Activated naive CD4-positive, alpha-beta T cell treated with anti-CD3 and anti-CD28 coated beads for 36 hours (primary cell): Measurements from ENCODE around the gene CHD6. TPM values are rescaled to one million over a fixed set of nuclear protein-coding genes. Genes with fewer than 3 reads are reported as not detected.
A peak's percentile ranks its signal among the peaks of the same experiment; 100 is the strongest.

ENCODE experiments used
- CTCF ChIA-PET: fragments of 350-600 bp; sonication (Branson Sonifier 250); formaldehyde crosslinking; loops from one replicate; lab custom pipeline; 2021; ENCODE audit warnings: antibody characterized with exemption; lab: Charles Lee
- DNase-seq: peaks from one replicate; pipeline ENCODE4 v3.0.0-alpha.2; 2020
- H3K27ac Mint-ChIP-seq: one replicate; pipeline ENCODE4 v1.8.0; 2021; ENCODE audit warnings: mild to moderate bottlenecking, mixed read lengths
- H3K27me3 Mint-ChIP-seq: one replicate; pipeline ENCODE4 v1.8.0; 2021; ENCODE audit warnings: low read depth, mixed read lengths
- H3K36me3 Mint-ChIP-seq: one replicate; pipeline ENCODE4 v1.8.0; 2021; ENCODE audit warnings: low read depth, mixed read lengths
- H3K4me1 Mint-ChIP-seq: one replicate; pipeline ENCODE4 v1.8.0; 2021; ENCODE audit warnings: low read depth, mixed read lengths
- H3K4me3 Mint-ChIP-seq: one replicate; pipeline ENCODE4 v1.8.0; 2021; ENCODE audit warnings: mild to moderate bottlenecking, moderate library complexity, mixed read lengths
- H3K9me3 Mint-ChIP-seq: one replicate; pipeline ENCODE4 v1.8.0; 2021; ENCODE audit warnings: mixed read lengths
- intact Hi-C: fragments of 100-400 bp; cut with micrococcal nuclease; formaldehyde crosslinking; loops from one replicate; pipeline ENCODE4 v1.15.1; 2023
- total RNA-seq, 2 experiments: library from RNA; stranded (reverse); gene quantifications; one replicate each; pipeline ENCODE4 v1.2.3, GENCODE V29; 2021

Gene CHD6
- total RNA-seq, 2 experiments from 2014 or later: 30.1 to 31.8 TPM

- Mint-ChIP-seq H3K27me3 (no peaks in the 10 kb centered on the region), H3K4me3 (no peak overlapping the region), H3K9me3 (no peaks in the 10 kb centered on the region), H3K4me1 (peaks cover 24% of the 10 kb centered on the region), H3K27ac (no peak overlapping the region), H3K36me3 (peaks cover 27% of the 10 kb centered on the region)
- intact Hi-C loops: no loop called here
- no peak for DNase-seq
- CTCF ChIA-PET: interaction anchor here (0.6 kb wide), 1 partner anchor 95 kb away, joined by 3 read pairs; no protein-coding TSS in a partner anchor
Measured at GRCh38 chr20:41424011-41424410, 194.2 kb downstream of the CHD6 start.

GRCh38 chr20:41422953-41423352, 195.2 kb downstream of the CHD6 start:
- H3K27me3 Mint-ChIP-seq: no peaks in the 10 kb centered on the region
- peaks cover 13% of the 10 kb centered on the region for H3K4me1 Mint-ChIP-seq
- no peaks in the 10 kb centered on the region for H3K9me3 Mint-ChIP-seq
- peaks cover 26% of the 10 kb centered on the region for H3K36me3 Mint-ChIP-seq
- H3K27ac Mint-ChIP-seq: no peak overlapping the region
- CTCF ChIA-PET: no interaction called here
- no peak overlapping the region for H3K4me3 Mint-ChIP-seq
- DNase-seq: no peak
- intact Hi-C loops: no loop called here

- Mint-ChIP-seq H3K36me3 (peaks cover 33% of the 10 kb centered on the region), H3K4me3 (no peak overlapping the region), H3K27ac (no peak overlapping the region), H3K9me3 (no peaks in the 10 kb centered on the region), H3K27me3 (no peaks in the 10 kb centered on the region), H3K4me1 (peaks cover 2% of the 10 kb centered on the region)
- no peak for DNase-seq
- CTCF ChIA-PET: interaction anchor here (0.9 kb wide), 1 partner anchor 8 kb away, joined by 3 read pairs; no protein-coding TSS in a partner anchor
- intact Hi-C loops: no loop called here
Measured at GRCh38 chr20:41418739-41419293, 199.4 kb downstream of the CHD6 start.

GRCh38 chr20:41418031-41418430, 200.1 kb downstream of the CHD6 start:
- DNase-seq: no peak
- intact Hi-C loops: no loop called here
- Mint-ChIP-seq H3K4me3 (no peak overlapping the region), H3K9me3 (no peaks in the 10 kb centered on the region), H3K27ac (no peak overlapping the region), H3K36me3 (peaks cover 32% of the 10 kb centered on the region), H3K27me3 (no peaks in the 10 kb centered on the region), H3K4me1 (peaks cover 2% of the 10 kb centered on the region)
- CTCF ChIA-PET: interaction anchor here (1.3 kb wide), 1 partner anchor 9 kb away, joined by 3 read pairs; no protein-coding TSS in a partner anchor

- no peak overlapping the region for H3K4me3 Mint-ChIP-seq
- no peaks in the 10 kb centered on the region for H3K4me1 Mint-ChIP-seq
- CTCF ChIA-PET: interaction anchor here (0.7 to 1.3 kb wide), 2 partner anchors 12 to 280 kb away, joined by 3 read pairs; no protein-coding TSS in a partner anchor
- intact Hi-C loops: no loop called here
- DNase-seq: no peak
- H3K36me3 Mint-ChIP-seq: peaks cover 24% of the 10 kb centered on the region
- H3K27me3 Mint-ChIP-seq: no peaks in the 10 kb centered on the region
- H3K27ac Mint-ChIP-seq: no peak overlapping the region
- H3K9me3 Mint-ChIP-seq: no peaks in the 10 kb centered on the region
Measured at GRCh38 chr20:41415191-41415590, 203.0 kb downstream of the CHD6 start.

GRCh38 chr20:41413169-41413568, 205.0 kb downstream of the CHD6 start:
- peaks cover 26% of the 10 kb centered on the region for H3K36me3 Mint-ChIP-seq
- no peak for DNase-seq
- CTCF ChIA-PET: interaction anchor here (1.5 kb wide), 1 partner anchor 278 kb away, joined by 4 read pairs; no protein-coding TSS in a partner anchor
- no peaks in the 10 kb centered on the region for H3K27me3 Mint-ChIP-seq
- H3K9me3 Mint-ChIP-seq: no peaks in the 10 kb centered on the region
- H3K4me3 Mint-ChIP-seq: no peak overlapping the region
- intact Hi-C loops: no loop called here
- H3K27ac Mint-ChIP-seq: no peak overlapping the region
- H3K4me1 Mint-ChIP-seq: peaks cover 10% of the 10 kb centered on the region

- Mint-ChIP-seq H3K9me3 (no peaks in the 10 kb centered on the region), H3K27ac (no peak overlapping the region), H3K36me3 (peaks cover 26% of the 10 kb centered on the region), H3K27me3 (no peaks in the 10 kb centered on the region), H3K4me3 (no peak overlapping the region), H3K4me1 (peaks cover 11% of the 10 kb centered on the region)
- intact Hi-C loops: no loop called here
- no peak for DNase-seq
- CTCF ChIA-PET: interaction anchor here (0.6 to 2.5 kb wide), 3 partner anchors 8 to 85 kb away, joined by 3 to 12 read pairs (median 3); no protein-coding TSS in a partner anchor
Measured at GRCh38 chr20:41412324-41413120, 205.7 kb downstream of the CHD6 start.

- Mint-ChIP-seq H3K27ac (no peak overlapping the region), H3K4me3 (no peak overlapping the region), H3K27me3 (no peaks in the 10 kb centered on the region), H3K4me1 (peaks cover 12% of the 10 kb centered on the region), H3K36me3 (peaks cover 26% of the 10 kb centered on the region), H3K9me3 (no peaks in the 10 kb centered on the region)
- CTCF ChIA-PET: interaction anchor here (0.7 to 2.5 kb wide), 9 partner anchors 8 to 290 kb away, joined by 3 to 12 read pairs (median 3); partner anchors contain the start of gene LPIN3
- no peak for DNase-seq
- intact Hi-C loops: loop anchor here (2.0 kb wide), 1 partner anchor 443 kb away; no protein-coding TSS in a partner anchor
Measured at GRCh38 chr20:41411391-41411847, 206.8 kb downstream of the CHD6 start.

- Mint-ChIP-seq H3K27ac (no peak overlapping the region), H3K4me1 (peaks cover 12% of the 10 kb centered on the region), H3K9me3 (no peaks in the 10 kb centered on the region), H3K4me3 (no peak overlapping the region), H3K27me3 (no peaks in the 10 kb centered on the region), H3K36me3 (peaks cover 23% of the 10 kb centered on the region)
- intact Hi-C loops: no loop called here
- DNase-seq: no peak
- CTCF ChIA-PET: interaction anchor here (1.0 to 1.2 kb wide), 3 partner anchors 8 to 418 kb away, joined by 3 to 4 read pairs (median 3); no protein-coding TSS in a partner anchor
Measured at GRCh38 chr20:41408986-41409385, 209.2 kb downstream of the CHD6 start.

GRCh38 chr20:41408156-41408794, 209.9 kb downstream of the CHD6 start:
- Mint-ChIP-seq H3K27me3 (no peaks in the 10 kb centered on the region), H3K4me1 (peaks cover 12% of the 10 kb centered on the region), H3K9me3 (no peaks in the 10 kb centered on the region), H3K36me3 (peaks cover 19% of the 10 kb centered on the region), H3K4me3 (no peak overlapping the region), H3K27ac (no peak overlapping the region)
- CTCF ChIA-PET: interaction anchor here (0.5 to 1.2 kb wide), 4 partner anchors 9 to 440 kb away, joined by 3 to 4 read pairs (median 3); no protein-coding TSS in a partner anchor
- intact Hi-C loops: no loop called here
- DNase-seq: no peak

GRCh38 chr20:41407607-41408006, 210.6 kb downstream of the CHD6 start:
- Mint-ChIP-seq H3K36me3 (peaks cover 19% of the 10 kb centered on the region), H3K9me3 (no peaks in the 10 kb centered on the region), H3K27me3 (no peaks in the 10 kb centered on the region), H3K4me1 (peaks cover 12% of the 10 kb centered on the region), H3K27ac (no peak overlapping the region), H3K4me3 (no peak overlapping the region)
- CTCF ChIA-PET: interaction anchor here (0.7 to 1.2 kb wide), 2 partner anchors 21 to 94 kb away, joined by 3 read pairs; no protein-coding TSS in a partner anchor
- intact Hi-C loops: no loop called here
- DNase-seq: peak; percentile 10
